Measurements from ENCODE around the gene CNTN2.

Gene CNTN2

DNA sequence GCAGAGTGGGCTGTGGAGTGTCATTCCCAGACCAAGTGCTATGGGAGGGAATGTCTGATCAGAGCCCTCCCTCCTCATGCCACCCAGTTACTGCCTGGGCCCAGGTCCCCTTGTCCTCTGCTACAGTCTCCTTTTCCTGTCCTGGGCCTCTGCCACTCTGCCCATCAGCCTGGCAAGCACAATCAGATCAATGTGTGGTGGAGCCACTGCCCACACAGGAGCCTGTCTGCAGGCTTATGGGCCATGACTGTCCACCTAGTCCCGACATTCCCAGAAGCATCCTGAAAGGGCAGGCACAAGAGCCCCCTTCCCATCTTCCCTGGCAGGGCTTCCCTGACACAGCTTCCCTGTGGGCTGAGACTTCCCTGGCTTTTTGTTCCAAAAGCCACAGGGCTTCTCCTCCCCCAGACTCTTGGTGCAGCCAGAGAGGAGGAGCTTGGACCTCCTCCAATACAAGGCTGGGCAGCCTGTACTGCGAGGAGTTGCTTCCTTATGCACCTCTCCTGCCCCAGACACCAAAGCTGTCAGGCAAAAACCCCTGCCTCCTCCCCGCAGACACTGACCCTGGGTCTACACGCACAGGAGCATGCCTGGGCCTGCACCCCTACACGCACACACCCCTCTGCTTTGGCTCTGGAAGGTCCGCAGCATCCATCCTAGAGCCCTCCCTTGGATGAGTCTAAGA is 29.2 kb upstream of the CNTN2 start:
- Histone ChIP-seq H3K9ac (ENCODE audit: low read length) (no peak overlapping the region), H3K27me3 (ENCODE audit: control insufficient read depth, insufficient read depth, low read length) (no peaks in the 10 kb centered on the region), H3K27ac (ENCODE audit: low read depth, low read length) (no peak overlapping the region)

DNA sequence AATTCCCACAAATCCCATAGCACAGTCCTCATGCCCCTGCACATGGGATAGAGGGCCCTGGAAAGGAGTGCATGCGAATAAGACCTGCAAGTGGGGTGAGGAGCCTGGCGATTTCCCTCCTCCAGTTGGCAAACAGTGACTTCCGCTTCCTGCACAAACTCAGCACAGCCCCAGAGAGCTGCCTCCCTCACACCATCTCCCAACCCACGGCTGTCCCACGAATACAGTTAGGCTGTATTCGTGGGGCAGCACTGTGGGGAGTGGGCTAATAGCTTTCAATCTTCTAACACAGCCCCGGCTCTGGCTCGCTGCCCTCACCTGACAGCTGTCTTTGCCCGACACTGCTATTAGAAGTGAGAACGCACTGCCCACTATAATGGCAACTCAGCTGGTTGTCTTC is 28.2 kb upstream of the CNTN2 start:
- Histone ChIP-seq H3K9ac (ENCODE audit: low read length) (no peak overlapping the region), H3K27ac (ENCODE audit: low read depth, low read length) (no peak overlapping the region), H3K27me3 (ENCODE audit: control insufficient read depth, insufficient read depth, low read length) (no peaks in the 10 kb centered on the region), H3K4me1 (ENCODE audit: control insufficient read depth, insufficient read depth, low read length) (no peaks in the 10 kb centered on the region), H3K4me3 (ENCODE audit: low read length) (no peak overlapping the region), H3K36me3 (ENCODE audit: control insufficient read depth, insufficient read depth, low read length) (no peaks in the 10 kb centered on the region)

More for the DNA sequence above, 29.2 kb upstream of the CNTN2 start:
- H3K36me3 ChIP-seq (ENCODE audit: control insufficient read depth, insufficient read depth, low read length): no peaks in the 10 kb centered on the region
- no peaks in the 10 kb centered on the region for H3K4me1 ChIP-seq (ENCODE audit: control insufficient read depth, insufficient read depth, low read length)
- no peak overlapping the region for H3K4me3 ChIP-seq (ENCODE audit: low read length)

DNA sequence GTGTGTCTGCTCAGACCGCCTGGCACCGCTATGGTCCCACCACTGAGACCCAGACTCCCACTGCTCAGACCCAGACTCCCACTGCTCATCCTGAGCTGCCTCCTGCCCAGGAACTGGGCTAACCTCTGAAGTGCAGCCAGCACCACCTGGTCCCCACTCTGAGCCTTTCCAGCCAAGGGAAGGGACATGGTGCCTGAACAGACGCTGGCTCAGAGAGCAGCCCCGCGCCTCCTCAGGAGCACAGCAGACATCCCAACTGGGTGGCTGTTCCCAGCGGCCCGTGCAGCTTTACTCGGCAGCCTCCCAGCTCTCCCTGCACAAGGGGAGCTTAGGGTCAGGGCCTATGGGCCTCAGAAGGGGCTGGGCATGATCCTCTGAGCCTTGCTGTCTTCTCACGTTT is 27.8 kb upstream of the CNTN2 start:
- Histone ChIP-seq H3K27me3 (ENCODE audit: control insufficient read depth, insufficient read depth, low read length) (no peaks in the 10 kb centered on the region), H3K9ac (ENCODE audit: low read length) (no peak overlapping the region), H3K4me1 (ENCODE audit: control insufficient read depth, insufficient read depth, low read length) (no peaks in the 10 kb centered on the region), H3K4me3 (ENCODE audit: low read length) (no peak overlapping the region), H3K36me3 (ENCODE audit: control insufficient read depth, insufficient read depth, low read length) (no peaks in the 10 kb centered on the region), H3K27ac (ENCODE audit: low read depth, low read length) (no peak overlapping the region)

DNA sequence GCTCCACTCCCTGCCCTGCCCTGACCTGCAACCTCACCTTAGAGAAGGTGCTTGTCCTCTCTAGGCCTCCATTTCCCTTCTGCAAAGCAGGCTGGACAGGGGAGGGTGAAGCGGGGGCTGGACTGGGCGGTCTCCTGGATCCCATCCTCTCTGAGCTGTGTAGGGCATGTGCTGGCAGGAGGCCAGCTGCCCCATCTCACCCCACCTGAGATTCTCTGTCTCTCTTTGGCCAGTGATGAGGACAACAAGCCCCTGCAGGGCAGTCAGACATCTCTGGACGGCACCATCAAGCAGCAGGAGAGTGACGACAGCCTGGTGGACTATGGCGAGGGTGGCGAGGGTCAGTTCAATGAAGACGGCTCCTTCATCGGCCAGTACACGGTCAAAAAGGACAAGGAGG is 26.9 kb upstream of the CNTN2 start:
- H3K4me1 ChIP-seq (ENCODE audit: control insufficient read depth, insufficient read depth, low read length): no peaks in the 10 kb centered on the region
- no peak overlapping the region for H3K9ac ChIP-seq (ENCODE audit: low read length)
- no peaks in the 10 kb centered on the region for H3K27me3 ChIP-seq (ENCODE audit: control insufficient read depth, insufficient read depth, low read length)
- H3K27ac ChIP-seq (ENCODE audit: low read depth, low read length): no peak overlapping the region
- no peaks in the 10 kb centered on the region for H3K36me3 ChIP-seq (ENCODE audit: control insufficient read depth, insufficient read depth, low read length)
- H3K4me3 ChIP-seq (ENCODE audit: low read length): no peak overlapping the region

GRCh38 chr1:205016584-205016983 is 26.4 kb upstream of the CNTN2 start:
- Histone ChIP-seq H3K9ac (ENCODE audit: low read length) (no peak overlapping the region), H3K27me3 (ENCODE audit: control insufficient read depth, insufficient read depth, low read length) (no peaks in the 10 kb centered on the region), H3K27ac (ENCODE audit: low read depth, low read length) (no peak overlapping the region), H3K36me3 (ENCODE audit: control insufficient read depth, insufficient read depth, low read length) (no peaks in the 10 kb centered on the region), H3K4me3 (ENCODE audit: low read length) (no peak overlapping the region), H3K4me1 (ENCODE audit: control insufficient read depth, insufficient read depth, low read length) (no peaks in the 10 kb centered on the region)

- Histone ChIP-seq H3K9ac (ENCODE audit: low read length) (no peak overlapping the region), H3K27me3 (ENCODE audit: control insufficient read depth, insufficient read depth, low read length) (no peaks in the 10 kb centered on the region), H3K27ac (ENCODE audit: low read depth, low read length) (no peak overlapping the region), H3K36me3 (ENCODE audit: control insufficient read depth, insufficient read depth, low read length) (no peaks in the 10 kb centered on the region), H3K4me1 (ENCODE audit: control insufficient read depth, insufficient read depth, low read length) (no peaks in the 10 kb centered on the region), H3K4me3 (ENCODE audit: low read length) (no peak overlapping the region)
Measured at GRCh38 chr1:205017001-205017400, 26.0 kb upstream of the CNTN2 start.

GRCh38 chr1:205017766-205018165 is 25.2 kb upstream of the CNTN2 start:
- H3K4me1 ChIP-seq (ENCODE audit: control insufficient read depth, insufficient read depth, low read length): no peaks in the 10 kb centered on the region
- no peak overlapping the region for H3K9ac ChIP-seq (ENCODE audit: low read length)
- no peaks in the 10 kb centered on the region for H3K36me3 ChIP-seq (ENCODE audit: control insufficient read depth, insufficient read depth, low read length)
- H3K27me3 ChIP-seq (ENCODE audit: control insufficient read depth, insufficient read depth, low read length): no peaks in the 10 kb centered on the region
- H3K27ac ChIP-seq (ENCODE audit: low read depth, low read length): no peak overlapping the region
- no peak overlapping the region for H3K4me3 ChIP-seq (ENCODE audit: low read length)

GRCh38 chr1:205018381-205018780 is 24.6 kb upstream of the CNTN2 start:
- no peak overlapping the region for H3K27ac ChIP-seq (ENCODE audit: low read depth, low read length)
- H3K9ac ChIP-seq (ENCODE audit: low read length): no peak overlapping the region
- H3K4me1 ChIP-seq (ENCODE audit: control insufficient read depth, insufficient read depth, low read length): no peaks in the 10 kb centered on the region
- H3K27me3 ChIP-seq (ENCODE audit: control insufficient read depth, insufficient read depth, low read length): no peaks in the 10 kb centered on the region
- H3K4me3 ChIP-seq (ENCODE audit: low read length): no peak overlapping the region
- H3K36me3 ChIP-seq (ENCODE audit: control insufficient read depth, insufficient read depth, low read length): no peaks in the 10 kb centered on the region

- Histone ChIP-seq H3K4me1 (ENCODE audit: control insufficient read depth, insufficient read depth, low read length) (no peaks in the 10 kb centered on the region), H3K27ac (ENCODE audit: low read depth, low read length) (no peak overlapping the region), H3K36me3 (ENCODE audit: control insufficient read depth, insufficient read depth, low read length) (no peaks in the 10 kb centered on the region), H3K9ac (ENCODE audit: low read length) (no peak overlapping the region), H3K27me3 (ENCODE audit: control insufficient read depth, insufficient read depth, low read length) (no peaks in the 10 kb centered on the region), H3K4me3 (ENCODE audit: low read length) (no peak overlapping the region)
Measured at GRCh38 chr1:205020466-205020865, 22.5 kb upstream of the CNTN2 start.

DNA sequence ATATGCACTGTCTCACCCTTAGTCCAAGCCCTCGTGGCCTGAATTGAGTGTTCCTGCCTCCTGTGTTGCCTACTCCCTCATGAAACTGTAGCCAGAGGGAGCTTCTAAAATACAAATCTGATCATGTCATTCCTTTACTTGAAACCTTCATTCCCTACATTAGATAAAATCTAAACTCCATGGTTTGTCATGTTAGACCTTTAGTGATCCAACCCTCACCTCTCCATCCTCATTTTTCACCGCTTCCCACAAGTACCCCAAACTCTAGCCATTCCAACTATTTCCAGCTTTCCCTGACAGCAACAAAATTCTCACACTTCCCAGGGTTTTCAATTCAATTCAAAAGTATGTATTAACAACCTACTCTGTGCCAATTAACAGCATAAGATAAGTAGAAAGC is 18.3 kb upstream of the CNTN2 start:
- Histone ChIP-seq H3K4me1 (ENCODE audit: control insufficient read depth, insufficient read depth, low read length) (no peaks in the 10 kb centered on the region), H3K4me3 (ENCODE audit: low read length) (no peak overlapping the region), H3K27ac (ENCODE audit: low read depth, low read length) (no peak overlapping the region), H3K27me3 (ENCODE audit: control insufficient read depth, insufficient read depth, low read length) (no peaks in the 10 kb centered on the region), H3K36me3 (ENCODE audit: control insufficient read depth, insufficient read depth, low read length) (no peaks in the 10 kb centered on the region), H3K9ac (ENCODE audit: low read length) (no peak overlapping the region)

DNA sequence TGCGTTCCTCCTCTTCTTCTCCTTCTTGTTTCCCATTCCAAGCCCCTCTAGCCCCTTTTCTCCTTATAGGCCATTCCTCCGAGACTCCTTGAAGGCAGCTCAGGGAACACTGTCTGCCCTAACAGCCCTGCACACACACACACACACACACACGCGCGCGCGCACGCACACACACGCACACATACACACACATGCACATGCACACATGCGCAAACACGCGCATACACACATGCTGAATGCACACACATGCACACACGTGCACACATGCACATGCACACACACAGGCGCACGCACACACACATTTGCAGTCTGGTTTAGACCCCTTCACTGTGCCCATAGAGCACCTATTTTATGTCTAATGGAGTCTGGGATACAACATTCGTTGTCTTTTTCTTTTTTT is 17.8 kb upstream of the CNTN2 start:
- no peak overlapping the region for H3K9ac ChIP-seq (ENCODE audit: low read length)
- H3K27me3 ChIP-seq (ENCODE audit: control insufficient read depth, insufficient read depth, low read length): no peaks in the 10 kb centered on the region
- no peaks in the 10 kb centered on the region for H3K36me3 ChIP-seq (ENCODE audit: control insufficient read depth, insufficient read depth, low read length)
- H3K27ac ChIP-seq (ENCODE audit: low read depth, low read length): no peak overlapping the region
- H3K4me3 ChIP-seq (ENCODE audit: low read length): no peak overlapping the region
- H3K4me1 ChIP-seq (ENCODE audit: control insufficient read depth, insufficient read depth, low read length): no peaks in the 10 kb centered on the region

GRCh38 chr1:205026181-205026580 is 16.8 kb upstream of the CNTN2 start:
- Histone ChIP-seq H3K36me3 (ENCODE audit: control insufficient read depth, insufficient read depth, low read length) (no peaks in the 10 kb centered on the region), H3K27me3 (ENCODE audit: control insufficient read depth, insufficient read depth, low read length) (peaks cover 2% of the 10 kb centered on the region), H3K9ac (ENCODE audit: low read length) (no peak overlapping the region), H3K27ac (ENCODE audit: low read depth, low read length) (no peak overlapping the region), H3K4me3 (ENCODE audit: low read length) (no peak overlapping the region), H3K4me1 (ENCODE audit: control insufficient read depth, insufficient read depth, low read length) (no peaks in the 10 kb centered on the region)

DNA sequence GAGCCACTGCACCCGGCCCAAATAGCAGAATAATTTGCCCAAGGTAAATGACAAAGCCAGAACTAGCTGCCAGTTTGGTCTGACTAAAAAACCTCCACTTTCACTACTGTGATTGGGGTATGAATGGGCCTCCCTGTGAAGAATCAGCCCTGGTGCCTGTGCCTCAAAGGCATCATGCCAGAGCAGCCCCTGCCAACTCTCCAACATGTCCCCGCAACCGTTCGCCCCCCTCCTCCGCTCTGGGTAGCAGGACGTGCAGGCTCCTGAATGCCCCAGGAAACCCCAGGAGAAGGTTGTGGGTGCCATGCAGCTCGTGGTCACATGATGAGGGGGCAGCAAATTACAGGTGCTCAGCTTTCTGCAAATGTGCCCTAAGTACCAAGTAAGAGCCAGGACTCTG is 14.6 kb upstream of the CNTN2 start:
- Histone ChIP-seq H3K27ac (ENCODE audit: low read depth, low read length) (no peak overlapping the region), H3K36me3 (ENCODE audit: control insufficient read depth, insufficient read depth, low read length) (no peaks in the 10 kb centered on the region), H3K4me3 (ENCODE audit: low read length) (no peak overlapping the region), H3K27me3 (ENCODE audit: control insufficient read depth, insufficient read depth, low read length) (peaks cover 2% of the 10 kb centered on the region), H3K4me1 (ENCODE audit: control insufficient read depth, insufficient read depth, low read length) (no peaks in the 10 kb centered on the region), H3K9ac (ENCODE audit: low read length) (no peak overlapping the region)
